ENCODE measurements around the gene ABHD2. TPM values are rescaled to one million over a fixed set of nuclear protein-coding genes. Genes with fewer than 3 reads are reported as not detected.

The ABHD2 gene
- total RNA-seq, 2 experiments from 2014 or later = 59.2 to 59.5 TPM

DNA sequence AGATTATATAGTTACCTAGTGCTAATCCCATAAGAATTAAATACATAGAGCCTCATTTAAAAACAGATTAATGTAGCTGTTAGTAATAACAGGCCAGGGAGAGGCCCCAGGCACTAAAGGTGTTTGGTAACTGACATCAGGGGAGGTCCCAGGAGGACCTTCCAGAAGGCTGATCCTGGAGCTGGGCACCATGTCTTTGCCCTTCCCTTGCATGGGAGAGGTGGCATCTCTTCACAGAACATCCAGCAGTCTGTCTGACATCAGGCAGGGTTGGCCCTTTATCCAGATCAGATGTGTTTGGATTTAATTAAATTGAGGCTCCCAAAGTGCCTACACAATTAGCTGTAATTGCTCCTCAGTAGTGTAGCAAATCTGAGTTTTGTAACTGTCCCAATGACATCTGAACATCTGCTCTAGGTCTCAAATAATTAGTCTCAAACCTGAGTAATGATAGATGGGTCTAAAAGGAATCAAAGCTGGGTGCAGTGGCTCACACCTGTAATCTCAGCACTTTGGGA is 80.1 kb downstream of the ABHD2 start:
- POLR2A ChIA-PET = interaction anchor here (1.0 to 1.8 kb wide), 3 partner anchors 76 to 111 kb away, joined by 3 to 10 read pairs (median 3); partner anchors contain the start of genes ABHD2 and FANCI
- CTCF ChIA-PET = interaction anchor here (1.0 to 2.6 kb wide), 6 partner anchors 10 to 127 kb away, joined by 3 to 14 read pairs (median 8); partner anchors contain the start of gene ABHD2

DNA sequence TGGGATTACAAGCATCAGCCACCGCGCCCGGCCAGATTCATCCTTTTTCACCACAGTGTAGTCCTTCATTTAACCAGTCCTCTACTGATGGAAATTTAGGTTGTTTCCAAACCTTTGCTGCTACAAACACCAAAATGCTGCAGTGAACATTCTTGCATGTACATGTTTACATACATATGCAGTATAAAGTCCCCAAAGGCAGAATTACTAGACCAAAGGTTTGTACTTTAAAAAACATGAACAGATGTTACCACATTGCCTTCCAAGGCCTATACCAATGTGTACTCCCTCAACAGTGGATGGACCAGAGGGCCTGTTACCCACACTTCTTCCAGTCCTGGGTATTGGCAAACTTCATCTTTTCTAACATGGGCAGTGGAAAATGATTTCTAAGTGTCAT is 82.1 kb downstream of the ABHD2 start:
- ChIA-PET CTCF (interaction anchor here (0.9 to 2.3 kb wide), 2 partner anchors 72 to 113 kb away, joined by 4 to 14 read pairs; no protein-coding TSS in a partner anchor), POLR2A (no interaction called here)

DNA sequence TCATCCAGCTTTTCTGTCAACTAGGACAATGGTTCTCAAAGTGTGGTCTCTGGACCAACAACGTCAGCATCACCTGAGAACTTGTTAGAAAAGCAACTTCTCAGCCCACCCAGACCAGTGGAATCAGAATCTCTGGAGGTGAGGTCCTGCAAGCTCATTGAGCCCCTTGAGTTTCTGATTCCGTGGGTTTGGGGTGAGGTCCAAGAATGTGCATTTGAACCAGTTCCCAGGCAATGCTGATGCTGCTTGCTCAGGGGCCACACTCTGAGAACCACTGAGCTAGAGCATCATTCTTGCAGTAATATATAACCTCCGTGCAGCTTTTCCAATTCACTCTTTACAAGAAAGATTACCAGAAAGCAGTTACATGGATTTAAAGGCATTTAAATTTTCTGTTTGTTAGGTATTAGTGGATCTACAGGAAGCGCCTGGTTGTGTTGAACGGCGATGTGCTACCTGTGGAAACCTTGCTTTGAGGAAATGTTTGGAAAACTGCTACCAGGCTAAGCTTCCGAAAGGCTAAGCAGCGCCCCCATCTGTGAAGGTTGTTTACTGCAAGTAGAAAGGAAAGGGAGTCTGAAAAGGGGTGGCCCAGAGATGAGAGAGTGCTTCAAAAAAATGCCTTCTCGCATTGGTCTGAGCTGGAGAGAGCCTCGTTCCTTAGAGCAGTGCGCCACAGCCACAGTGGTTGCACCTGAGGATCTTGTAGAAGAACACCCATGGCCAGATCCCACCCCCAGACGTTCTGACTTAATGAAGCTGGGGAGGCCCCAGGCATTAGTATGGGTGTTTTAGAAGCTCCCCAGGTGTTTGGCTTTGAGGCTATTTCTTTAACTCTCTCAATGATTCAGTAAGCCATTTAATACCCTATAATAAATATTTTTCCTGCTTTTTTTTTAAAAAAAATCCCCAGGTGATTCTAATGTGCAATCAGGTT is 83.1 kb downstream of the ABHD2 start:
- ChIA-PET POLR2A (no interaction called here), CTCF (interaction anchor here (0.9 to 2.3 kb wide), 5 partner anchors 36 to 514 kb away, joined by 3 to 14 read pairs (median 4); no protein-coding TSS in a partner anchor)

DNA sequence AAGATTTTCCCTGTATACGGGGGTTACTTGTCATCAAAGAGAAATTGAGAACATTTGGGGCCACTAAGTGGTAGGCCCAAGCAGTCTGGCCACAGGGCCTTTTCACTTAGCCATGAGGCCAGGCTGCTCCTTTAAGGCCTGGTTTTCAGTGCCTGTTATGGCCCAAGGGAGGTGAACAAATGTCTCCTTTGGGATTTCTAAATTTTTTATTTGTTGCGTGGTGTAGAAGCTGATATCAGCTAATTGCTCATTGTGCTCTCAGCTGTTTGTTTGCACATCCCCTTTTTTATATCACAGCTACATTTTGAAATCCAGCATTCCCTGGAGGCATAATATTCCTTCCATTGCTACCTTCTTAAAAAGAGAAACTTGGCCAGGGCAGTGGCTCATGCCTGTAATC is 84.7 kb downstream of the ABHD2 start:
- CTCF ChIA-PET = interaction anchor here (2.6 kb wide), 1 partner anchor 115 kb away, joined by 10 read pairs; no protein-coding TSS in a partner anchor
- POLR2A ChIA-PET = no interaction called here

DNA sequence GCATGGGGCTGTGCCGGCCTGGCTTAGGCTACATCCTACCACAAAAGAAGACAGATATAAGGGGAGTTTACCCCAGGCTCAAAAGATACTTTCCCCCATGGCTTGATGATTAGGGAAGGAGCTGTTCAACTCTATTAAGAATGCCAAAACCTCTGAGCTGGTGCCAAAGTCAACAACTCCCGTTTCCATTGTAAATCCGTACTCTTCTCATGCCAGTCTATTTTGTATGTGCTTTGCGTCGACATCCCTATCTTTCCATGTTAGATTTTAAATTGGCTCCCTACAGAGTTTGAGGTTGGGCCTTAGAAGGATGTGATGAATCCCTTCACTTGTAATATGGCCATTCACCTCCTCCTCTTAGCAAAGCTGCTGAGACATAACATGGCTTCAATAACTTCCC is 86.2 kb downstream of the ABHD2 start:
- ChIA-PET POLR2A (no interaction called here), CTCF (interaction anchor here (1.1 to 2.6 kb wide), 2 partner anchors 117 to 270 kb away, joined by 3 to 10 read pairs; no protein-coding TSS in a partner anchor)

DNA sequence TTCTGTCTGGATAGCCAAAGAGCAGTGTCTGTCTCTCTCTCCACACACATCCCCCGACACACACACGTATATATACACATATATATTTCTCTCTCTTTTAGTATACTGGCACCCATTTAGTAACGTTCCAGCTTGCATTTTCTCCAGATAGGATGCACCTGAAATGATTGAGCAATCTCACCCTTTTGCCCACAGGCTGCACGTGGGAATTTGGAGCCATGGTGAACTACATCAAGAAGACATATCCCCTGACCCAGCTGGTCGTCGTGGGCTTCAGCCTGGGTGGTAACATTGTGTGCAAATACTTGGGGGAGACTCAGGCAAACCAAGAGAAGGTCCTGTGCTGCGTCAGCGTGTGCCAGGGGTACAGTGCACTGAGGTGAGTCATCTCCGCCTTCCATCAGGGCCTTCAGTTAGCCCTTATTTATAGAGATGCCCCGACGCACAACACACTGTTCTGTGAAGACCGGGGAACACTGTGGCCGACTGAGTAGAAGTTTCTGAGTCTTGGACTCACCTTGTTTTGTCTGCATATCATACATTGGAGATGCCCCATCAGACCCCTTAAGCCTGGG is 87.4 kb downstream of the ABHD2 start:
- CTCF ChIA-PET = interaction anchor here (1.2 to 2.6 kb wide), 2 partner anchors 32 to 118 kb away, joined by 3 to 10 read pairs; no protein-coding TSS in a partner anchor
- POLR2A ChIA-PET = no interaction called here

DNA sequence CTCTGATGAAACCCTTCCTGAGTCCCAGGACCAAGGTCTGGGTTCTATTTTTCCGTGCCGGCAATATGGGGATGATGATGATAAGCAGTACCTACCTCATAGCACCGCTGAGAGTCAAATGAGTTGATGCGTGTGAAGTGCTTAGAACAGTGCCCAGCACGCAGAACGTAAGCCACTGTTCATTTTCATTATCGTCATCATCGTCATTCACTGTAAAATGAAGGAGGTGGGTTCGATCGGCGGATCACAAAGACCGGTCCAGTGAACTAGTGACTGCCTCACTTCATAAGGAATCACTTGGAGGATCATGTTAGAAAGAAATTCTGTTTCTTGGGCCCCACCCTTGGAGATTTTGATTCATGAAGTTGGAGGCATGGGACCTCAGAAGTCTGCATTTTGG is 88.9 kb downstream of the ABHD2 start:
- POLR2A ChIA-PET = no interaction called here
- CTCF ChIA-PET = interaction anchor here (0.7 to 4.6 kb wide), 12 partner anchors 9 to 283 kb away, joined by 3 to 42 read pairs (median 4); no protein-coding TSS in a partner anchor

DNA sequence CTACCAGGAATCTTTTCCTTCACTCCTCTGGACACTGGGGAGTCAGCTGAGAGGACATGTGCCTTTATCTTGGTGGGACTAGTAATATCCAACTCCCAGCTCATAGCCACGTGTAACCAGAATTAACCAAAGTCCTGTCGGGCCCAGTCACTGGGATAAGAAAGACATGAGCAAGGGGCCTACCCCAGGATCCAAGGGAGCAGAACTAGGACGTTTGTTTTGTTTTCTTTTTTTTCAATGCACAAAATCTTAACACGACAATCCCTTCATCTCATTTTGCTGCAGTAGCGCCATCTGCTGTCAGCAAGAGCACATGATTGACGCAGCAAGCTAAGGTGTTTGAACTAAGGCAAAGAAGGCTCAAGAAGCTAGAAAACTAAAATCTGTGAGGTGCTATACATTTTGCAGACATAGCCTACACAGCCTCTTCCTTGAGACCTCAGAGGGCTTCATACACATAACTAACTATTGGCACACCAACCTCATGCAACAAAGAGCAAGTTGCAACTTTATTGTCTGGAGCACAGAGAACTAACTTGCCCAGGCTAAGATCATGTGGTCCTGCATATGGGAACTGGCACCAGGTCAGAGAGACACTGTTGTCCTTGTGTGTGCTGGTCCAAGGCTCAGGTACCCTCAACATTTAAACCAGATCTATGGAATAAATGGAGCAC is 89.5 kb downstream of the ABHD2 start:
- CTCF ChIA-PET = interaction anchor here (0.7 to 4.6 kb wide), 20 partner anchors 9 to 283 kb away, joined by 3 to 42 read pairs (median 4); partner anchors contain the start of gene ABHD2
- POLR2A ChIA-PET = interaction anchor here (0.7 to 1.1 kb wide), 2 partner anchors 13 to 50 kb away, joined by 3 to 4 read pairs; no protein-coding TSS in a partner anchor

DNA sequence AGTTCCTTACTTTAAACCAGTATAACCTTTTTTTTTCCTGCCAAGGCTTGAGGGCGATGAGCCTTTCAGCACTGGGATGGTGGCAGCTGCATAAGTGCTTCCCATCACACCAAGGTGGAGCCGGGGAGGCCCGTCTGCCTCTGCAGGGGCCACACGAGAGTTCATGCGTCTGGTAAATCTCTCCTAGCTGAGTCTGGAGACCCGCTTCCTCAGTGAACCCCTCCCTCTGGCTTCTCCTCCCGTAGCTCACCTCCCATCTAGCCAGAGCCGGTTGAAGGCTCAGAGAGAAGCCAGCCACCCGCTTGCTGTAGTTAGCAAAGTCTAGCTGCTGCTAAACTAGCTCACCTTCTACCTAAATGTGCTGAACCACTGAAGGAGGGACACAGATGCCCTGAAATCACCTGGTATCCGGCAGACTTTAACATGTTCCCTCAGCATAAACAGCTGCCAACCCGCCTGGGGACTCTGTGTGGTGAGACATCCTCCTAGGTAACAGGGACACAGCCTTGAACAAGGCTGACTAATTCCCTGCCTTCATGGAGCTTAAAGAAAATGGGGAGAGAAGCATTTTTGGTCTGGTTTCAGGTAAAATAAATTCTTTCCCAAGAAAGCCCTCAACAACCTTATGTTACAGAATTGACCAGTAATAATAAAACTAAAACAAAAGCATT is 90.2 kb downstream of the ABHD2 start:
- POLR2A ChIA-PET = interaction anchor here (0.7 to 1.1 kb wide), 2 partner anchors 14 to 51 kb away, joined by 3 to 4 read pairs; no protein-coding TSS in a partner anchor
- CTCF ChIA-PET = interaction anchor here (0.7 to 4.6 kb wide), 19 partner anchors 10 to 274 kb away, joined by 3 to 42 read pairs (median 4); partner anchors contain the start of gene ABHD2

DNA sequence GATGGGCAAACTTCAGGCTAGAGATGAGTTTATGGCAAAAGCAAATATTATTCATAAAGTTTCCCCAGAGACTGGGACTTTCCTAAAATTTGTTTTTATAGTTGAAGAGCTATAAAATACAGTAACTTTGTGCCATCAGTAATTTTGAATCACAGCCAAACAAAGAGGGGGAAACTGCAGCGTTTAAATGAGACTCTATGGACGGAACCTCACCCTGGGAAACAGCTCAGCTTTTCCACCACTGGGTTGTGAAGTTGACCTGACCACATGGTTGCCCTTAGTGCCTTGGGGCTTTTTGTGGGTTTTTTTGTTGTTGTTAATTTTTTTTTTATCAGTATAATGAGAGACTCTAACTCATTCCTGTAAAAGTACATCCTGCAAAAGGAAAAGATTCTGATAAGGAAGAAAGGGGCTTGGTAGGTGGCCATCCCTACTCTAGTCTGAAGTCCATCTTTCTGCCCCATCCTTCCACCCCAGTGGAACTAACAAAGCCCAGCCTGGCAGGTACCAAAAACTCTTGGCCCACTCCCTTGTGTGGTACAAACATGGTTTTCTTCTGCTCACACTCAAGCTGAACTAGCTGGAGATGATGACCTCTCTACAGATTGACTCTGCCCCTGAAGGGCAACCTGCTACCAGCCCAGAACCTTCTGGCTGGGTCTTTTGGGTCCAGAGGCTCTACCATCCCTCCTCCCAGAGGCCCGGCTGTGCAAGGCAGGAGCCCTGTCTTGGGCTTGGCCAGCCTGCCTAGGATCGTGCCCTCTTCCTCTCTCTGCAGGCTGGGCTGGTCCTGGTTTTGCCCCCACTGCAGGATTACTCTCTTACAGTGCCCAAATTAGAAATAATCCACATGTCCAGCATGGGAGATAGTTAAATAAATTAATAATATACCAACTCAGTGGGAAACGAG is 92.0 kb downstream of the ABHD2 start:
- ChIA-PET CTCF (interaction anchor here (1.0 to 4.6 kb wide), 4 partner anchors 51 to 152 kb away, joined by 3 to 42 read pairs (median 3); no protein-coding TSS in a partner anchor), POLR2A (no interaction called here)

DNA sequence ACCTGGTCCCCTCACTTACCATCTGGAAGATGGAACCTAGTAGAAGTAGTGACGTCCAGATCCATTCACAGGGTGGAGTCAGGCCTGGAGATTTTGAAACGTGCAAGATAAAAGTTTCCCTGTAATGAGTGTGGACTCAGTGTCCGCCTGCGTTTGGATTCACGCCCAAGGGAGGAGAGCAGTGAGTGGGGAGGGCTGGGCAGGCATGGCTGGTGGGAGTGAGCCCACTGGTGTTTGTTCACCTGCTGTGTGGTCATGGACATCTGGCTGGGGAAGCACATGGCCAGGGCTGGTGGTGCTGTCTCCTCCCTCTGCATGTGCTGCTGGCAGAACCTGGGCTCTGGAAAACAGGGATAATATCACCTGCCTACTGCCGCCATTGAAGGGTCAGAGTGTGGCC is 96.1 kb downstream of the ABHD2 start:
- ChIA-PET POLR2A (no interaction called here), CTCF (interaction anchor here (1.2 kb wide), 1 partner anchor 280 kb away, joined by 4 read pairs; no protein-coding TSS in a partner anchor)

DNA sequence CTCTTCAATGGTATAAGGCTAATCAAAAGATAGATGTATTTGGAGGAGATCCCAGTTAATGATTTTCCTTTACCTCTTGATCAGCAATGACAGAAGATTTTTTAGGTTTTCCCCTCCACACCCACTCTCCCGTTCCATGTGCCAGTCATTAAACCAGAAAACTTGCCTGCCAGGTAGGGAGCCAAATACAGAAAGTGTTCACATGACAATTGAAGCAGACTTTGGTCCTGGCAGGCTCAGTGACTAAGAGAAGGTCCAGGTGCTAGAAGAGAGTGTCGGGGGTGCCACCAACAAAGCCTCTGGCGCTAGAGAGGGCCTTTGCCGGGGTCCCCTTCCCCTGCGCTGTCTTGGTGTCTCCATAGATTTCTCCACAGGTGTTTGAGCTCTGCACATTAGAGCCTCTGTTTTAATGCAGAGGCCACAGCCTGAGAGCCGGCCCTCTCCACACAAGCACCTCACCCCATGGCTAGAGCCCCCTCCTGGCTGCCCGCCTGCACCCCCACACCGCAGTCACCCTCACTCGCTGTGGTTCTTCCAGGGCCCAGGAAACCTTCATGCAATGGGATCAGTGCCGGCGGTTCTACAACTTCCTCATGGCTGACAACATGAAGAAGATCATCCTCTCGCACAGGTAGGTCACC is 96.8 kb downstream of the ABHD2 start:
- CTCF ChIA-PET = no interaction called here

DNA sequence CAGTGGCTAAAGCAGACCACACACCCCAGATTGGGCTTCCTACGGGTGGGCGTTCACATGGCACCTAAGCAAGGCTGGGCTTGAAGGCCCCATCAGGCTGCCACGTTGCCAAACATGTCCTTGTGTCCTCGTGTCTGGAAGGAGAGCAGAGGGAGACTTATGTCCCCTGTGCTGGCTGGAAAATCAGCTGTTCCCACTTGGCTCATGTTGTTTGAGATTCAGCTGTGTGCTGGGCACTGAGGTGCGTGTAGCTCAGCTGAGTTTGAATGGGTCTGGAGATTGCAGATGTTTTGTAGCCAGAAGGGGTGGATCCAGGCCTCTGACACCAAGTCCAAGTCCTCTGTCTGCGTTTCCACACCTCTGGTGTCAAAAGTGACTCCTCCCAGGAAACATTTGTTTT is 98.5 kb downstream of the ABHD2 start:
- ChIA-PET CTCF (interaction anchor here (1.0 to 1.2 kb wide), 2 partner anchors 20 to 282 kb away, joined by 3 read pairs; no protein-coding TSS in a partner anchor), POLR2A (no interaction called here)

More for the DNA sequence above, 96.8 kb downstream of the ABHD2 start:
- POLR2A ChIA-PET = no interaction called here

DNA sequence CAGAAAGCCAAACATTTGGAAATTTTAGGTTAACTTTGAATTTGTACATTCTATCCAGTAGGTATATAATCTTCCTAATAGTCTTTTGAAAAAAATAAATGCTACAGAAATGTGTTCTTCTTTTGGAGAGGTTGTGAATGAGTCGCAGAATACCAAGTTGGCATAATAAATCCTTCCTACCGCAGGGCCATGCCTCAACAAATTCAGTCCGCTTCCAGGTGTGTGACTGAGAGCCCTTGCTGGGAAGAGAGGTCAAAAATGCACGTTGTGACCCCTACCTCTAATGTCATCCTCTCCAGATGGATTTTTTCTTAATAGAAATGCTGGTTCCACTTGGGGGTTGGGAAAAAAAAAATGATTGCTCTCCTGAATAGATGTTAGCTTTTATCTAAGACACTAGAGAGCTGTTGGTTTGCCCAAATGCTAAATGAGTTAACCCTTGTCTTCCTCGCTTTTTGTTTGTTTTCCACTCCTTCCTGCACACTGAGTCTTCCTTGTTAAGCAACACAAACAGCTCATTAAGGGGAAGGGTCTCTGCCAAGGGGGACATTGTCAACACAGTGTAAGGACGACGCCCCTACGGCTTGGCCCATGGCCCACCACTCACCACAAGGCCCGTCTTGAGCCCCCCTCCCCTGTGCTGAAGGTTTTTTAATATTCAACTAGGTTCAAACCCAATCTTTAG is 99.2 kb downstream of the ABHD2 start:
- CTCF ChIA-PET = interaction anchor here (1.0 to 1.2 kb wide), 2 partner anchors 19 to 283 kb away, joined by 3 read pairs; no protein-coding TSS in a partner anchor
- POLR2A ChIA-PET = no interaction called here

DNA sequence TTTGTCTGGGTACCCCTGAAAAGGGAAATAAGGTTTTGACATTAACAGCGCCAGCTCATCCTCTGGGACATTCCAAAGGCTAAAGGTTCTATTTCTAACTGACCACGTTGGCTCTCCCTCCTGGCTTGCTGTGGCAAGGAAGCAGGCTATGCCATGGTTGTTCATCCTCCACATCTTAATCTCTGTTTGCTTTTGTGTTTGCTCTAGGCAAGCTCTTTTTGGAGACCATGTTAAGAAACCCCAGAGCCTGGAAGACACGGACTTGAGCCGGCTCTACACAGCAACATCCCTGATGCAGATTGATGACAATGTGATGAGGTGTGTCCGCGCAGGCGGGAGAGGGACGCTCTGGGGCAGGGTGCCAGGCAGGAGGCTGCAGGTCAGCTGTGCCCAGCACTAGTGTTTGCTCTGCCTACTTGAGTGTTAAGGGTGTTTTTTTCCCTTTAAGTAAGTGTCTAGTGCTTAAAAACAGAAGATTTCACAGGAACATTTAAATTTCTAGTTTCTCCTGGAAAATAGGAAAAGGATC is 99.8 kb downstream of the ABHD2 start:
- POLR2A ChIA-PET = no interaction called here
- CTCF ChIA-PET = interaction anchor here (1.2 kb wide), 1 partner anchor 283 kb away, joined by 3 read pairs; no protein-coding TSS in a partner anchor

DNA sequence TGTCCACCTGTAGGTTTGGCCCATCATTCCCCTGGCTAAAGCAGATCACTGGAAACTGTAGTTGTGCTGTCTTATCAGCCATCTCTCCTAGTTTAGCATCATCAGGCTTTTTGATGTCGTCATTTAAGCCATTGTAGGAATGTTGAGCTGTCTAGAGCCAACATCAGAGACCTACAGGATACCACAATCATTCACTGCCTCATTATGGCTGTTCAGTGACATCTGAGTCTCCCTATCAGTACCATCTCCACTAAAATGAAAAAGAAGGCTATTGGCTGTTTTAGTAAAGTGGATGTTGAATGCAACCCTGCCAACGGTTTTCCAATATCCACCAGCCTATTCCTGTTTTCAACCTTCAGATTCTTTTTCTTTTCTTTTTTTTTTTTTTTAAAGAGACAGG is 103.9 kb downstream of the ABHD2 start:
- CTCF ChIA-PET = no interaction called here
- POLR2A ChIA-PET = no interaction called here

Data from activated CD8-positive, alpha-beta memory T cell treated with anti-CD3 and anti-CD28 coated beads for 36 hours (primary cell).